Measurements from ENCODE around the gene PIAS2. TPM values are rescaled to one million over a fixed set of nuclear protein-coding genes. Genes with fewer than 3 reads are reported as not detected.

The PIAS2 gene
- 8.9 and 9.4 TPM in 2 replicates for total RNA-seq

GRCh38 chr18:46917108-46917802 is at the start of gene PIAS2, which contains the start of gene KATNAL2:
Gene PIAS2, minus strand, starts transcription at chr18:46917507. Its CDS starts 162 bp downstream, at chr18:46917345.
Gene KATNAL2, plus strand, starts transcription at chr18:46917602. Its CDS starts 29,271 bp downstream, at chr18:46946873.

GRCh38 chr18:46756559-46757201 is 160.6 kb downstream of the PIAS2 start, which contains the start of gene ST8SIA5:
Gene ST8SIA5, minus strand, starts transcription at chr18:46757053. Its CDS starts 545 bp downstream, at chr18:46756508.

Other genes starting within 250 kb of the PIAS2 start
- gene ST8SIA5, start 160.5 kb downstream of the PIAS2 start, total RNA-seq: not detected in 2 replicates
- gene KATNAL2, start 95 bp upstream of the PIAS2 start, total RNA-seq: 1.3 TPM in 2 replicates
- not detected in 2 replicates for gene ELOA2, start 118.1 kb upstream of the PIAS2 start, total RNA-seq
- gene HDHD2, start 233.0 kb upstream of the PIAS2 start, total RNA-seq: 16.9 and 22.4 TPM in 2 replicates

Data from airway epithelial cell (primary cell).